Mesenchymal stem cell (in vitro differentiated cells and primary cell): ENCODE data around the gene GNLY.

ENCODE experiments used
- DNase-seq: peaks from one replicate; pipeline ENCODE4 v3.0.0-alpha.2; 2013
- H2AFZ ChIP-seq: one replicate; pipeline ENCODE4 v1.6.1; 2013; ENCODE audit warnings: low read depth, mild to moderate bottlenecking, control low read depth, inconsistent platforms, low read length, moderate library complexity
- H2AK5ac ChIP-seq: 2 replicates; pipeline ENCODE4 v1.6.1; 2013; ENCODE audit warnings: low read length, moderate library complexity, mild to moderate bottlenecking, inconsistent platforms; ENCODE audit not compliant: severe bottlenecking
- H2BK120ac ChIP-seq: one replicate; pipeline ENCODE4 v1.6.1; 2013; ENCODE audit warnings: low read depth, mild to moderate bottlenecking, inconsistent platforms, low read length, moderate library complexity
- H2BK12ac ChIP-seq, 2 experiments: one replicate each; pipeline ENCODE4 v1.6.1; 2013; ENCODE audit warnings: inconsistent platforms in 2 of 2, low read length in 2 of 2, mild to moderate bottlenecking in 2 of 2, moderate library complexity in 2 of 2, control low read depth in 1 of 2
- H2BK15ac ChIP-seq: one replicate; pipeline ENCODE4 v1.6.1; 2013; ENCODE audit warnings: mild to moderate bottlenecking, low read depth, inconsistent platforms; ENCODE audit not compliant: poor library complexity, severe bottlenecking
- H2BK5ac ChIP-seq: 2 replicates; pipeline ENCODE4 v1.6.1; 2013; ENCODE audit warnings: low read depth, mild to moderate bottlenecking, low read length, control low read depth, inconsistent platforms; ENCODE audit not compliant: poor library complexity, severe bottlenecking
- H3K14ac ChIP-seq, 2 experiments: one replicate each; pipeline ENCODE4 v1.6.1; 2013; ENCODE audit warnings: inconsistent platforms in 2 of 2, low read length in 2 of 2, control low read depth in 1 of 2, mild to moderate bottlenecking in 1 of 2, moderate library complexity in 1 of 2
- H3K18ac ChIP-seq, 2 experiments: one replicate each; pipeline ENCODE4 v1.6.1; 2013; ENCODE audit warnings: inconsistent platforms in 2 of 2, low read length in 2 of 2, control low read depth in 1 of 2, low read depth in 1 of 2, mild to moderate bottlenecking in 1 of 2
- H3K23ac ChIP-seq, 2 experiments: one replicate each; pipeline ENCODE4 v1.6.1; 2013; ENCODE audit warnings: inconsistent platforms in 2 of 2, low read length in 2 of 2, mild to moderate bottlenecking in 2 of 2, moderate library complexity in 2 of 2, control low read depth in 1 of 2
- H3K27ac ChIP-seq: 2 replicates; pipeline ENCODE4 v1.5.1; 2013; ENCODE audit warnings: mild to moderate bottlenecking, moderate library complexity, low read length, control low read depth, inconsistent platforms; ENCODE audit not compliant: poor library complexity, severe bottlenecking
- H3K27me3 ChIP-seq, 2 experiments: 2 replicates each; pipeline versions ENCODE4 v1.6.1 to v1.7.0; 2013; ENCODE audit warnings: low read length in 2 of 2, mild to moderate bottlenecking in 2 of 2, moderate library complexity in 2 of 2, control low read depth in 1 of 2, inconsistent platforms in 1 of 2; ENCODE audit not compliant: control insufficient read depth in 1 of 2, insufficient read depth in 1 of 2
- H3K36me3 ChIP-seq, 2 experiments: 2 replicates each; pipeline versions ENCODE4 v1.6.1 to v1.7.0; 2013; ENCODE audit warnings: low read length in 2 of 2, control low read depth in 1 of 2, inconsistent platforms in 1 of 2, low read depth in 1 of 2, mild to moderate bottlenecking in 1 of 2; ENCODE audit not compliant: insufficient read depth in 2 of 2, control insufficient read depth in 1 of 2
- H3K4ac ChIP-seq, 2 experiments: one replicate each; pipeline ENCODE4 v1.6.1; 2013; ENCODE audit warnings: inconsistent platforms in 2 of 2, low read length in 2 of 2, mild to moderate bottlenecking in 2 of 2, moderate library complexity in 2 of 2, control low read depth in 1 of 2, low read depth in 1 of 2
- H3K4me1 ChIP-seq: 2 replicates; pipeline ENCODE4 v1.6.1; 2013; ENCODE audit warnings: low read depth, low read length, control low read depth; ENCODE audit not compliant: control insufficient read depth, insufficient read depth
- H3K4me2 ChIP-seq: 2 replicates; pipeline ENCODE4 v1.6.1; 2013; ENCODE audit warnings: low read length, mild to moderate bottlenecking, inconsistent platforms; ENCODE audit not compliant: poor library complexity, severe bottlenecking
- H3K4me3 ChIP-seq, 2 experiments: 2 replicates each; pipeline versions ENCODE4 v1.5.1 to v1.7.0; 2013; ENCODE audit warnings: low read length in 2 of 2, mild to moderate bottlenecking in 2 of 2, control low read depth in 1 of 2, low read depth in 1 of 2; ENCODE audit not compliant: insufficient read depth in 1 of 2
- H3K79me1 ChIP-seq: replicated peaks from 2 replicates; pipeline ENCODE4 v1.6.1; 2013; ENCODE audit warnings: mild to moderate bottlenecking, control low read depth, low read length, inconsistent platforms; ENCODE audit not compliant: poor library complexity, severe bottlenecking
- H3K9ac ChIP-seq: 2 replicates; pipeline ENCODE4 v1.7.0; 2013; ENCODE audit warnings: mild to moderate bottlenecking, low read length, moderate library complexity
- H3K9me3 ChIP-seq: 2 replicates; pipeline ENCODE4 v1.7.0; 2013; ENCODE audit warnings: mild to moderate bottlenecking, low read length; ENCODE audit not compliant: control insufficient read depth
- H4K8ac ChIP-seq: one replicate; pipeline ENCODE4 v1.6.1; 2013; ENCODE audit warnings: inconsistent platforms, mild to moderate bottlenecking, low read length, moderate library complexity
- H4K91ac ChIP-seq: one replicate; pipeline ENCODE4 v1.6.1; 2013; ENCODE audit warnings: mild to moderate bottlenecking, low read length, inconsistent platforms
- WGBS: methylation state at CpG from one replicate; pipeline ENCODE4 v1.1.7; 2013; ENCODE audit warnings: mixed read lengths; 5-methylcytosine and 5-hydroxymethylcytosine counted together

GNLY gene

GRCh38 chr2:85681372-85681763 is 12.8 kb upstream of the GNLY start:
- no peaks in the 10 kb centered on the region for H3K36me3 ChIP-seq
- H3K4ac ChIP-seq = no peak overlapping the region
- H3K4me2 ChIP-seq = no peak overlapping the region
- H3K18ac ChIP-seq = no peak overlapping the region
- H2BK5ac ChIP-seq = no peak overlapping the region
- no peak overlapping the region for H2BK120ac ChIP-seq
- DNase-seq = no peak
- H4K91ac ChIP-seq = no peak overlapping the region
- H2BK15ac ChIP-seq = no peak overlapping the region
- peak overlapping the region; percentile 22 for H3K9ac ChIP-seq
- H2AK5ac ChIP-seq = no peak overlapping the region
- H3K9me3 ChIP-seq = no peaks in the 10 kb centered on the region
- H2AFZ ChIP-seq = no peak overlapping the region
- WGBS = 75% methylated on average over 5 of the region's 5 CpGs
- no peak overlapping the region for H3K23ac ChIP-seq
- H4K8ac ChIP-seq = no peak overlapping the region
- no peak overlapping the region for H3K27ac ChIP-seq
- H3K27me3 ChIP-seq = no peaks in the 10 kb centered on the region
- H3K14ac ChIP-seq = peak overlapping the region in 1 of 2 experiments; percentile 18
- H3K4me1 ChIP-seq = peaks cover 7% of the 10 kb centered on the region
- H2BK12ac ChIP-seq = no peak overlapping the region
- no peaks in the 10 kb centered on the region for H3K79me1 ChIP-seq
- H3K4me3 ChIP-seq = no peak overlapping the region

DNA sequence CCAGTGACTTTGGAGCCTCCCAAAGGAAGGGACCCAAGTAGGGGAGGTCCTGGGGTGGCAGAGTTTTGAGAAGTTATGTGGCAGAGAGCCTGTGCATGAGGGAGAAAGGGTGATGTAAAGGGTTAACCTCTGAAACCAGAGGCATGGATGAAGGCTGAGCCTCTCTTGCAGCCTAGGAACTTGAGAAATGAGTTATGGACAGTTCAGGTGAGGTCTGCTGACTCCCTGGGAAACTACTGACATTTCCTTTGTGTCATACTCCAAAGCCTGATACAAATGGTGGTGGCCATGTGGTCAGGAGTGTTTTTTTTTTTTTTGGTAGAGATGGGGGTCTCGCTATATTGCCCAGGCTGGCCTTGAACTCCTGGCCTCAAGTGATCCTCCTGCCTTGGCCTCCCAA is 12.4 kb upstream of the GNLY start:
- Histone ChIP-seq H3K27me3 (no peaks in the 10 kb centered on the region), H3K4me2 (no peak overlapping the region), H3K27ac (no peak overlapping the region), H2BK12ac (no peak overlapping the region), H2AK5ac (no peak overlapping the region), H2BK5ac (no peak overlapping the region), H2BK120ac (no peak overlapping the region), H4K91ac (no peak overlapping the region), H2AFZ (no peak overlapping the region), H3K14ac (no peak overlapping the region), H3K36me3 (no peaks in the 10 kb centered on the region), H3K9me3 (no peaks in the 10 kb centered on the region), H3K79me1 (no peaks in the 10 kb centered on the region), H3K9ac (no peak overlapping the region), H3K4me3 (no peak overlapping the region), H3K18ac (no peak overlapping the region), H3K23ac (no peak overlapping the region), H3K4ac (no peak overlapping the region), H4K8ac (no peak overlapping the region), H2BK15ac (no peak overlapping the region), H3K4me1 (peaks cover 7% of the 10 kb centered on the region)
- 92% methylated on average over 1 of the region's 1 CpG for WGBS
- no peak for DNase-seq

- DNase-seq = no peak
- Histone ChIP-seq H3K18ac (no peak overlapping the region), H3K14ac (no peak overlapping the region), H2AFZ (no peak overlapping the region), H4K8ac (no peak overlapping the region), H3K36me3 (no peaks in the 10 kb centered on the region), H3K23ac (no peak overlapping the region), H3K79me1 (no peaks in the 10 kb centered on the region), H3K4me1 (peaks cover 9% of the 10 kb centered on the region), H3K4ac (no peak overlapping the region), H4K91ac (no peak overlapping the region), H3K9ac (no peak overlapping the region), H3K27me3 (no peaks in the 10 kb centered on the region), H2BK15ac (no peak overlapping the region), H2BK120ac (no peak overlapping the region), H3K4me2 (no peak overlapping the region), H2BK5ac (no peak overlapping the region), H2AK5ac (no peak overlapping the region), H3K9me3 (no peaks in the 10 kb centered on the region), H3K4me3 (no peak overlapping the region), H3K27ac (no peak overlapping the region), H2BK12ac (no peak overlapping the region)
- WGBS = 93% methylated on average over 5 of the region's 5 CpGs
These were observed 11.8 kb upstream of the GNLY start for GRCh38 chr2:85682378-85682777.

GRCh38 chr2:85684380-85684779 is 9.8 kb upstream of the GNLY start:
- Histone ChIP-seq H2AK5ac (no peak overlapping the region), H3K36me3 (no peaks in the 10 kb centered on the region), H3K79me1 (no peaks in the 10 kb centered on the region), H2BK15ac (no peak overlapping the region), H4K91ac (no peak overlapping the region), H3K14ac (peak overlapping the region in 1 of 2 experiments; percentile 61), H2AFZ (no peak overlapping the region), H2BK5ac (no peak overlapping the region), H3K4me2 (no peak overlapping the region), H3K23ac (no peak overlapping the region), H3K27ac (no peak overlapping the region), H3K4me3 (no peak overlapping the region), H4K8ac (no peak overlapping the region), H3K9me3 (no peaks in the 10 kb centered on the region), H3K4me1 (peaks cover 5% of the 10 kb centered on the region), H3K4ac (no peak overlapping the region), H3K9ac (no peak overlapping the region), H3K18ac (no peak overlapping the region), H2BK120ac (no peak overlapping the region), H3K27me3 (no peaks in the 10 kb centered on the region), H2BK12ac (no peak overlapping the region)
- WGBS = 97% methylated on average over 4 of the region's 4 CpGs
- no peak for DNase-seq
